Middle frontal gyrus (tissue), 1 donor: ENCODE measurements around the gene FCHO1.

Experiments used
- DNase-seq: peaks from one replicate; pipeline ENCODE4 v3.0.0-alpha.2; 2015; ENCODE audit warnings: low spot score; ENCODE audit errors: extremely low spot score

FCHO1 gene

DNA sequence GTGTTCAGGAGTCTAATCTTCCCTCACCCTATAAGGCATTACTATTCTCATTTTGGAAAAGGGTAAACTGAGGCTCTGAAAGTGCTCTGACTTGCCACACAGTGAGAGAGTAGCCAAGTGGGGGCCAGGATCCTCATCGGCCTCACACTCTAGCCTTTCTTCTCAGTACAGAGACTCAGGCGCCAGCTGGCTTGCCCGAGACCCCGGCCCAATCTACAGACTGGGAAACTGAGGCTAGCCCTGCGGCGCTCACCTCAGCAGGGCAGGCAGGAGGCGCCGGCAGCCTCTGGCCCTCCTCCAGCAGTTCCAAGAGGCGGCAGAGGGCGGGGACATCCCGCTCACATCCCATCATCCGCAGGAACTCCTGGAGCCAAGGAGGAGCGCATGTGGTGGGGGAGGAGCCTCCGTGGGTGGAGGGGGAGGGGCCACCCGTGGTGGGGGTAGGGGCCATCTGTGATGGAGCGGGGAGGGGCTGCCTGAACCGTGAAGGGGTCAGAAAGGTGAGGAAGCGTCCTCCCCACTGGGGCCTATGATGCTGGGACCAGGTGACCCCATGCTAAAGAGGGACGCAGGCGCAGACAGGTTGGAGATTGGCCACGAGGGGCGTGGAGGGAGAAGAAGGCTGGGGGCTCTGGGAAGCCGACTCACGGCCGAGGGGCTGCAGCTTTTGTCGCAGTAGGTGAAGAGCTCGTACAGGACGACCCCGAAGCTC, 78.7 kb downstream of the FCHO1 start:
- no peak for DNase-seq

- peak; percentile 48 for DNase-seq
These were observed 79.5 kb downstream of the FCHO1 start for GRCh38 chr19:17830567-17831418.

DNA sequence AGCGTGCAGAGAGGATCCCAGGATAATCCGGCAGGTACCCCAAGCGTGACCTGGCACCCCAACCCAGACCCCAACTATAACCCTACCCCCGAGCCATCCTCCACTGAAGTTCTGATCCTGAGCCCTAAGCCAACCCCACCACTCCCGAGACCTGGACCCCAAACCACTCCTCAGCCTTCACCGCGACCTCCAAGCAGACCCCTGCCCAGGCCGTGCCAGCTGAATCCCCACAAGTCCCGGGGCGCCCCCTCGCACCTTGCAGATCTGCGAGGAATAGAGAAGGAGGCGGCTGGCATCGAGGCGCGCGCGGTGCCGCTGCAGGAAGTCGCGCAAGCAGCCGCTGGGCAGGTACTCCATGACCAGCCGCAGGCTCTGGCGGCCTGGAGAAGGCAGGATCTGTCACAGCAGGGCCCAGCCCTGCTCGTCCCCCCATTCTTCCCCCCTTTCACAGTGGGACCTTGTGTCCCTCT, 80.2 kb downstream of the FCHO1 start:
- DNase-seq: no peak

DNA sequence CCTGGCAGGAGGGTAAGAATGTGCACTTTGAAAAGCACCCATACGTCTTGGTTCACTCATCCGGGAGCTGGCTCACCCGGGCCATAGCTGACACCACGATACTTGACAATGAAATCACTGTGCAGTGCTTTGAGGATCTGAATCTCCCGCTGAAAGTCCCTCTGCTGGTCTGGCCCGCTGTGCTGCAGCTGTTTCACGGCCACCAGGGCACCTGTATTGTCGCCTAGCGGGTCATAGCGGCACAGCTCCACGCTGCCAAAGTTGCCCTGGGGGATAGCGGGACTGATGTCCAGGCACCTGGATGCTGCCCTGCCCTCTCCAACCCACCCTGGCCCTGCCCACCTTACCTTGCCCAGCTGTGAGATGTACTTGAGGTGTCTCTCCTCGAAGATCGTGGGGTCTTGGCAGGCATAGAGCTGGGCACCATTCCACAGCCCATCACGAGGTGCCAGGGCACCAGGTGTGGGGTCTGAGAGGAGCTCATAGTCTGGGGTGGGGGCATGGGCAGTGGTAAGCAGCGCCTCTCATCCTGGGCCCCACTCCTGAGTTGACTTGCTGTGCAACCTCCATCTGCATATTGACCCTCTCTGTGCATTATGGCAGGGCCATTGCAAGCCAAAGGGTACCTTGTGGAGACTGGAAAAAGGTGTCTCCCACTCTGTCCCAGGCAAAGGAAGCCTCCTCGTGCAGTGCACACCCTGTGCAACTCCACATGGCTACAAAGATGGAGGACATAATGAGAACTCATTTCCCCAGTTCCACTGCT, 81.3 kb downstream of the FCHO1 start:
- DNase-seq: no peak

- no peak for DNase-seq
These were observed 83.3 kb downstream of the FCHO1 start for GRCh38 chr19:17834350-17835181.

- DNase-seq: no peak
These were observed 84.1 kb downstream of the FCHO1 start for GRCh38 chr19:17835182-17836006.

DNA sequence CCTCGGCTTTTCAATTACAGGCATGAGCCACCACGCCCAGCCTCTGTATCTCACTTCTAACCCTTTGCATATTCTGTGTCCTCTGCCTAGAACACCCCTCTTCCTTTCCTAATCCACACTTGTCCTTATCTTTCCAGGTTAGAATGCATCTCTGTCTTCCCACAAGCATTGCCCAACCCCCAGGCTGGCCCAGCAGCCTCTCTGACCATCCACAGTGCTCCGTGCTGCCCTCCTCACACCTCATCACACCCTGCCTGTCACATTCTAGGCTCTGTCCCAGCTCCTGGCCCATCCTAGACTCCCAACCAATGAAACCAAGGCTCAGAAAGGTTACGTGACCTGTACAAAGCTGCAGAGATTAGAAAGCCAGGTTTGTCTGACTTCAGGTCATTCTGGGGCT, 85.3 kb downstream of the FCHO1 start:
- no peak for DNase-seq

GRCh38 chr19:17837972-17838371, 86.7 kb downstream of the FCHO1 start:
- DNase-seq: no peak
